Neutrophil (primary cell): ENCODE measurements around the gene PRKX.

Experiments
- H3K27ac ChIP-seq: fragments of 200-600 bp; sonication (generic); 2 replicates; pipeline ENCODE4 v1.5.1; 2016; ENCODE audit warnings: mild to moderate bottlenecking, moderate library complexity
- H3K27me3 ChIP-seq: fragments of 200-600 bp; sonication (generic); 2 replicates; pipeline ENCODE4 v1.6.0; 2016; ENCODE audit warnings: mild to moderate bottlenecking
- H3K36me3 ChIP-seq: fragments of 200-600 bp; sonication (generic); 2 replicates; pipeline ENCODE4 v1.5.1; 2017
- H3K4me1 ChIP-seq, 2 experiments: fragments of 200-600 bp in 1 of 2; sonication (generic) in 1 of 2; 1 replicate in 1 of 2; 2 replicates in 1 of 2; pipeline versions ENCODE4 v1.5.1 to v1.6.1; 2013 to 2016; ENCODE audit warnings: low read depth in 1 of 2, low read length in 1 of 2, mild to moderate bottlenecking in 1 of 2, moderate library complexity in 1 of 2; ENCODE audit not compliant: control insufficient read depth in 1 of 2, insufficient read depth in 1 of 2
- H3K4me3 ChIP-seq, 2 experiments: fragments of 200-600 bp in 1 of 2; sonication (generic) in 1 of 2; 1 replicate in 1 of 2; 2 replicates in 1 of 2; pipeline ENCODE4 v1.5.1; 2013 to 2016; ENCODE audit warnings: low read depth in 1 of 2, low read length in 1 of 2, mild to moderate bottlenecking in 1 of 2, moderate library complexity in 1 of 2
- H3K9me3 ChIP-seq: fragments of 200-600 bp; sonication (generic); 2 replicates; pipeline ENCODE4 v1.5.1; 2016
- TF ChIP-seq, protein P1 (sequence below): fragments of 200-600 bp; sonication (generic); IDR thresholded peaks from 2 replicates; pipeline ENCODE4 v1.5.1; 2016; ENCODE audit warnings: antibody characterized with exemption

The PRKX gene

DNA sequence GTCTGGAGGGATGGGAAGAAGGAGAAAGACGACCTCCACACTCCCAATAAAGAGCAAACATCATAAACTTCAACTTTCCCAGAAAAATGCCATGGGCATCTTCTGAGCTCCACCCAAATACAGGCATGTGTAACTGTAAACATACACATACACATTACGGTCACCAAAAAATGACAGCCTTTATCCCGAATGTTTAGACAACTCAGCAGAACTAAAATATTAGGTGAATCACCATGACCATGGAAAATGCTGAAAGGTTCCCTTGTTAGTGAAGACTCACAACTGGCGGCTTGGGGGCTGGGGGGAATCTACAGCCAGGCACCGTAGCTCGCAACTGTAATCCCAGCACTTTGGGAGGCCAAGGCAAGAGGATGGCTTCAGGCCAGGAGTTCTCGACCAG, 33.0 kb downstream of the PRKX start:
- H3K4me1 ChIP-seq = peaks cover 0 to 4% of the 10 kb centered on the region in 2 experiments
- no peak overlapping the region for H3K4me3 ChIP-seq
- no peaks in the 10 kb centered on the region for H3K27me3 ChIP-seq
- TF ChIP-seq, protein P1, sequence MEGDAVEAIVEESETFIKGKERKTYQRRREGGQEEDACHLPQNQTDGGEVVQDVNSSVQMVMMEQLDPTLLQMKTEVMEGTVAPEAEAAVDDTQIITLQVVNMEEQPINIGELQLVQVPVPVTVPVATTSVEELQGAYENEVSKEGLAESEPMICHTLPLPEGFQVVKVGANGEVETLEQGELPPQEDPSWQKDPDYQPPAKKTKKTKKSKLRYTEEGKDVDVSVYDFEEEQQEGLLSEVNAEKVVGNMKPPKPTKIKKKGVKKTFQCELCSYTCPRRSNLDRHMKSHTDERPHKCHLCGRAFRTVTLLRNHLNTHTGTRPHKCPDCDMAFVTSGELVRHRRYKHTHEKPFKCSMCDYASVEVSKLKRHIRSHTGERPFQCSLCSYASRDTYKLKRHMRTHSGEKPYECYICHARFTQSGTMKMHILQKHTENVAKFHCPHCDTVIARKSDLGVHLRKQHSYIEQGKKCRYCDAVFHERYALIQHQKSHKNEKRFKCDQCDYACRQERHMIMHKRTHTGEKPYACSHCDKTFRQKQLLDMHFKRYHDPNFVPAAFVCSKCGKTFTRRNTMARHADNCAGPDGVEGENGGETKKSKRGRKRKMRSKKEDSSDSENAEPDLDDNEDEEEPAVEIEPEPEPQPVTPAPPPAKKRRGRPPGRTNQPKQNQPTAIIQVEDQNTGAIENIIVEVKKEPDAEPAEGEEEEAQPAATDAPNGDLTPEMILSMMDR = no peak
- H3K36me3 ChIP-seq = no peaks in the 10 kb centered on the region
- H3K9me3 ChIP-seq = no peaks in the 10 kb centered on the region
- no peak overlapping the region for H3K27ac ChIP-seq

DNA sequence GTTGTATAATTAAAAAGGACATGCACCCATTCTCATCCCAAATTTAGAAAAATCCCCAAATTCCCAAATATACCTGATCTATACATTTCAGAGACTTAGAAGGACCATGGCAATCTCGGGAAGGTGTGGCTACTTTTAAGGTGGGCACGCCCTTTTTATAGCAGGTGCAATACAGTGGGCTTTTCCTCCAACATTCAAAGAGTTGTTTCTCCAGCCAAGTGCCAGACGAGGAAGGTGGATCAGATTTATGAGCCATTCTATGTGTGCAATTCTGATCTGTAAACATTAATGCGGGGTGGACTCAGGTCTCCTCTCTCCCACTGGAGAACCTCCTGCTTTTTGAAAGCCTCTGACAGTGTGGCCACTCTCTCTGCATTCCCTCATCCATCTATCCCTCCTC, 33.8 kb downstream of the PRKX start:
- Histone ChIP-seq H3K27me3 (no peaks in the 10 kb centered on the region), H3K36me3 (no peaks in the 10 kb centered on the region), H3K27ac (no peak overlapping the region), H3K4me1 (peaks cover 0 to 4% of the 10 kb centered on the region in 2 experiments), H3K9me3 (no peaks in the 10 kb centered on the region), H3K4me3 (no peak overlapping the region)
- TF ChIP-seq, protein P1 = no peak

DNA sequence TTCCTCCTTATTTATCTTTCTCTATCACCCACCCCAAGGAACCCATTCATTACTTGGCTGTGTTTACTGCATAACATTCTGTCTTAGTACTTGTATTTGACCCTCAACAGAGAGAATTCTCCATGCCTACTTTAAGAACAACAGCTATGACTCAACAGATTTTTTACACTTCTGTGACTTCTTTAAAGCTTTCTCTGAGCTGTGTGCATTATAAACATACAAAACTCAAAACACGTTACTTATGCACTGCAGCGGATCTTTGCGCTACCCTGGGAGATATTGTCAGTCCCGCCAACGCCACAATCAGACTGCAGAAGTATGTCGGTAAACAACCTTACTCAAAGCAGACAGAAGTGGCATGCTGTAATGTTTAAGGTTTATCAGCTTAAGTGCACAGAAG, 35.1 kb downstream of the PRKX start:
- Histone ChIP-seq H3K9me3 (no peaks in the 10 kb centered on the region), H3K27ac (no peak overlapping the region)
- TF ChIP-seq, protein P1 = no peak

DNA sequence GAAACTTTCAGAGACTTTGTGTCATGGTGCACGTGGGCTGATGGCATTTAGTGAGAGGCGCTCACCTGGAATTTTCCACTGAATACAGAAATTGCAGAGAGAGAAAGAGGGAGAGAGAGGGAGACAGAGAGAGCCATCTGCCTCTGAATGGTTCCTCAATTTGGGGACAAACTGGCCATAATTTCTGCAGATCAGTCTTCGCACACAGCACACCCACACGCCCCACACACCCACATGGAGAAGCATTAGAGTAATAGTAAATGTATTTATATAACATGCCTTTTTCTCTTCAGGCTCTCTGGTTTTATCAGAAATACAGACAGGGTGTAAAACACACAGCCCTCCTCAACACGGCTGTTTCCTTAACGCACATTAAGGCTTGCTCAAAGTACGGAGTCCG, 38.6 kb downstream of the PRKX start:
- TF ChIP-seq, protein P1 = no peak
- no peaks in the 10 kb centered on the region for H3K27me3 ChIP-seq
- H3K27ac ChIP-seq = no peak overlapping the region
- H3K36me3 ChIP-seq = no peaks in the 10 kb centered on the region
- peaks cover 0 to 4% of the 10 kb centered on the region in 2 experiments for H3K4me1 ChIP-seq
- H3K4me3 ChIP-seq = no peak overlapping the region
- no peaks in the 10 kb centered on the region for H3K9me3 ChIP-seq

More for the DNA sequence above, 35.1 kb downstream of the PRKX start:
- Histone ChIP-seq H3K4me3 (no peak overlapping the region), H3K4me1 (peaks cover 0 to 4% of the 10 kb centered on the region in 2 experiments), H3K36me3 (no peaks in the 10 kb centered on the region), H3K27me3 (no peaks in the 10 kb centered on the region)

DNA sequence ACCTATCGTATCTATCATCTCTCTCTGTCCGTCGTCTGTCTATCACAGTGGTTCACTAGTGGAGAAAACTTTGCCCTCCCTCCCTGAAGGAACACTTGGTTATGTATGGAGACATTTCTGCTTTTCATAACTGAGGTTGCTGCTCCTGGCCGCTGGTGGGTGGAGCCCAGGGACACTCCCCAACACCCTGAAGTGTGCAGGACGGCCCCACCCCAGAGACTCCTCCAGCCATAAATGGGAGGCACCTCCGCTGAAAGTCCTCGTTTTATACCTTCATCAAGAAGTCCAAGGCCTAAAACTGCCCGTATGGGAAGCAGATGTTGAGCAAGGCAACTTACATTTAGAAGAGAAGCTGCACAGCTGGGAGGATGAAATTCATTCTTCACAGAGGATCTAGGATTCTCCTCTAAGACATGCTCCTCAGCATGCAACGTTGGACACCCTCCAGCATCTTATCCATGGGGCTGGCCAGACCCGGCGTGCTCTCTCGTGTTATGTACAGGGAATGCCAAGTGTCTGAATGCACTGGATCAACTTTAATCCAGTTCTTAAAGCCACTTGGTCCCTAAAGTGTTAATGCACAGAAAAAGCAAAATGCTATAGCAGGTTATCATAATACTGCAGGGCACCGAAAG, 43.5 kb downstream of the PRKX start:
- no peaks in the 10 kb centered on the region for H3K9me3 ChIP-seq
- no peaks in the 10 kb centered on the region for H3K27me3 ChIP-seq
- TF ChIP-seq, protein P1 = no peak
- H3K4me1 ChIP-seq = no peaks in the 10 kb centered on the region
- H3K4me3 ChIP-seq = no peak overlapping the region
- H3K36me3 ChIP-seq = no peaks in the 10 kb centered on the region
- no peak overlapping the region for H3K27ac ChIP-seq
